Adrenal gland (tissue), 12 donors: ENCODE measurements around the gene HSDL2. TPM values are rescaled to one million over a fixed set of nuclear protein-coding genes. Genes with fewer than 3 reads are reported as not detected.

Experiments used
- DNase-seq, 7 donors: peaks; one replicate each; pipeline ENCODE4 v3.0.0-alpha.2; 2019 to 2020
- H3K27ac ChIP-seq, 5 donors: fragments of 200-600 bp; sonication (generic) in 4 of 5; 1 replicate in 3 of 5; 2 replicates in 2 of 5; pipeline versions ENCODE4 v1.5.1 to v1.8.0; 2016 to 2020; ENCODE audit warnings: mild to moderate bottlenecking in 1 of 5
- H3K27me3 ChIP-seq: fragments of 200-600 bp; 2 replicates; pipeline ENCODE4 v1.8.0; 2021
- H3K36me3 ChIP-seq, 2 donors: fragments of 200-600 bp; replicated peaks in 1 of 2; 1 replicate in 1 of 2; 2 replicates in 1 of 2; pipeline versions ENCODE4 v1.5.1 to v1.8.0; 2018 to 2022
- H3K4me1 ChIP-seq, 2 donors: fragments of 200-600 bp; replicated peaks in 1 of 2; 1 replicate in 1 of 2; 2 replicates in 1 of 2; pipeline versions ENCODE4 v1.5.1 to v1.8.0; 2018 to 2021
- H3K4me3 ChIP-seq, 4 donors: fragments of 200-600 bp; sonication (generic) in 3 of 4; one replicate each; pipeline ENCODE4 v1.5.1; 2016 to 2018
- H3K9me3 ChIP-seq, 3 donors: fragments of 200-600 bp; sonication (generic) in 1 of 3; replicated peaks in 1 of 3; 1 replicate in 2 of 3; 2 replicates in 1 of 3; pipeline versions ENCODE4 v1.5.1 to v1.8.0; 2016 to 2021
- CTCF ChIP-seq, 6 experiments: fragments of 450-650 bp in 4 of 6; fragments of 200-600 bp in 2 of 6; sonication (generic) in 1 of 6; IDR thresholded peaks; 1 replicate in 5 of 6; 2 replicates in 1 of 6; pipeline versions ENCODE4 v1.5.1 to v1.8.0; 2016 to 2021; ENCODE audit warnings: antibody characterized with exemption in 6 of 6, mild to moderate bottlenecking in 2 of 6, moderate library complexity in 1 of 6
- POLR2A ChIP-seq, 2 donors: fragments of 450-650 bp; IDR thresholded peaks; one replicate each; pipeline ENCODE4 v1.6.1; 2017; ENCODE audit warnings: antibody characterized with exemption in 2 of 2, mild to moderate bottlenecking in 2 of 2, moderate library complexity in 1 of 2
- WGBS, 4 donors: extraction: QIAGEN DNeasy Blood & Tissue Kit in 2 of 4; methylation state at CpG; one replicate each; pipeline versions ENCODE4 v1.1.5 to v1.1.7; 2013 to 2017; 5-methylcytosine and 5-hydroxymethylcytosine counted together
- intact Hi-C, 2 donors: fragments of 100-400 bp; cut with DNase I; formaldehyde crosslinking; loops; one replicate each; pipeline versions ENCODE4 v1.14.1 to v1.15.0; 2022 to 2023
- polyA plus RNA-seq, 3 donors: library from polyadenylated mRNA; stranded (reverse); fragments of 200-250 nt in 2 of 3; fragments of 350-450 nt in 1 of 3; fragmentation: Illumina TruSeq in 1 of 3; extraction: RNeasy Lipid Tissue Mini Kit (QIAGEN cat#74804) in 1 of 3; gene quantifications; one replicate each; pipeline ENCODE4 v1.2.3, GENCODE V29; 2013 to 2014
- total RNA-seq, 9 donors: library from RNA; depleted of rRNA in 4 of 9; stranded (reverse); fragments of >200 nt in 4 of 9; fragments of 120-200 nt in 1 of 9; fragmentation: NEBNext Ultra II Directional in 1 of 9; extraction: Animal tissue kit (Norgen Biotek cat#: 25700) in 1 of 9; gene quantifications; one replicate each; pipeline versions ENCODE4 v1.1.0 to v1.2.4, GENCODE V29; 2013 to 2023
- donor health status: healthy with polysubstance abuse.
- donor health status: Bipolar disorder and iron deficiency.
- donor health status: DM: yes; HTN: yes; CAD: no.
- donor health status: DM: no; HTN: no; CAD: no.
- donor health status: DM: no; HTN: no; CAD: no.
- donor health status: DM: yes; HTN: yes; CAD: no.

The HSDL2 gene
- total and polyA plus RNA-seq, 12 donors: 43.8 to 127 (median 85.2) TPM

GRCh38 chr9:112445196-112445595, 65.3 kb downstream of the HSDL2 start:
- TF ChIP-seq CTCF (IDR thresholded peaks at IDR 0.05): no peak
- no peak for TF ChIP-seq POLR2A (IDR thresholded peaks at IDR 0.05)
- Histone ChIP-seq H3K4me3 (no peak overlapping the region), H3K9me3 (no peaks in the 10 kb centered on the region), H3K27me3 (no peaks in the 10 kb centered on the region), H3K36me3 (no peaks in the 10 kb centered on the region), H3K4me1 (no peaks in the 10 kb centered on the region), H3K27ac (no peak overlapping the region)
- DNase-seq: no peak
- intact Hi-C loops: no loop called here
- 33 to 78% (median 40%) methylated on average over 1 of the region's 1 CpG for WGBS, 4 donors

GRCh38 chr9:112446080-112446479, 66.2 kb downstream of the HSDL2 start:
- no peaks in the 10 kb centered on the region for H3K27me3 ChIP-seq
- no peak for DNase-seq
- TF ChIP-seq CTCF (IDR thresholded peaks at IDR 0.05) (no peak), POLR2A (IDR thresholded peaks at IDR 0.05) (no peak)
- no peaks in the 10 kb centered on the region for H3K36me3 ChIP-seq
- no peaks in the 10 kb centered on the region for H3K4me1 ChIP-seq
- H3K4me3 ChIP-seq: no peak overlapping the region
- intact Hi-C loops: no loop called here
- 83 to 96% (median 94%) methylated on average over 2 of the region's 2 CpGs for WGBS, 4 donors
- H3K27ac ChIP-seq: no peak overlapping the region
- no peaks in the 10 kb centered on the region for H3K9me3 ChIP-seq

GRCh38 chr9:112446526-112446925, 66.6 kb downstream of the HSDL2 start:
- Histone ChIP-seq H3K9me3 (no peaks in the 10 kb centered on the region), H3K4me1 (no peaks in the 10 kb centered on the region), H3K36me3 (no peaks in the 10 kb centered on the region), H3K27ac (peak overlapping the region in 2 of 5 donors; percentile 6 to 22), H3K27me3 (no peaks in the 10 kb centered on the region), H3K4me3 (no peak overlapping the region)
- no peak for TF ChIP-seq POLR2A (IDR thresholded peaks at IDR 0.05)
- no peak for TF ChIP-seq CTCF (IDR thresholded peaks at IDR 0.05)
- WGBS, 4 donors: 88 to 94% (median 89%) methylated on average over 2 of the region's 2 CpGs
- intact Hi-C loops: no loop called here
- DNase-seq: no peak

- Histone ChIP-seq H3K36me3 (no peaks in the 10 kb centered on the region), H3K9me3 (no peaks in the 10 kb centered on the region), H3K27me3 (no peaks in the 10 kb centered on the region), H3K27ac (peak overlapping the region in 3 of 5 donors; percentile 22 to 47 (median 35)), H3K4me3 (no peak overlapping the region), H3K4me1 (no peaks in the 10 kb centered on the region)
- no peak for TF ChIP-seq POLR2A (IDR thresholded peaks at IDR 0.05)
- no peak for TF ChIP-seq CTCF (IDR thresholded peaks at IDR 0.05)
- DNase-seq: peak in 6 of 7 donors; percentile 23 to 60 (median 40)
- 20 to 37% (median 23%) methylated on average over 2 of the region's 2 CpGs for WGBS, 4 donors
- intact Hi-C loops: no loop called here
Observed at GRCh38 chr9:112447283-112447761, 67.4 kb downstream of the HSDL2 start.
